Raji (cell line): Measurements from ENCODE around the gene TNFRSF18.

Experiments used
- POLR2A ChIP-seq: IDR thresholded peaks from 2 replicates; pipeline ENCODE4 v1.6.1; 2011; ENCODE audit warnings: low read depth, low read length, control low read depth; ENCODE audit not compliant: insufficient read depth

The TNFRSF18 gene

GRCh38 chr1:1164361-1164700, 42.1 kb downstream of the TNFRSF18 start:
- TF ChIP-seq POLR2A = no peak

GRCh38 chr1:1163538-1164070, 42.8 kb downstream of the TNFRSF18 start:
- no peak for TF ChIP-seq POLR2A

- TF ChIP-seq POLR2A = no peak
Measured at GRCh38 chr1:1162597-1163537, 43.5 kb downstream of the TNFRSF18 start.

GRCh38 chr1:1161683-1162079, 44.7 kb downstream of the TNFRSF18 start:
- TF ChIP-seq POLR2A = no peak

GRCh38 chr1:1161078-1161682, 45.2 kb downstream of the TNFRSF18 start:
- TF ChIP-seq POLR2A = no peak

- no peak for TF ChIP-seq POLR2A
Measured at GRCh38 chr1:1160281-1160930, 46.0 kb downstream of the TNFRSF18 start.

- TF ChIP-seq POLR2A = no peak
Measured at GRCh38 chr1:1157914-1158710, 48.3 kb downstream of the TNFRSF18 start.

- peak; percentile 56 for TF ChIP-seq POLR2A
Measured at GRCh38 chr1:1157426-1157913, 48.9 kb downstream of the TNFRSF18 start.

- TF ChIP-seq POLR2A = no peak
Measured at GRCh38 chr1:1157033-1157365, 49.4 kb downstream of the TNFRSF18 start.

- no peak for TF ChIP-seq POLR2A
Measured at GRCh38 chr1:1156140-1157032, 50.0 kb downstream of the TNFRSF18 start.

GRCh38 chr1:1155258-1155657, 51.1 kb downstream of the TNFRSF18 start:
- TF ChIP-seq POLR2A = no peak

GRCh38 chr1:1153874-1154273, 52.5 kb downstream of the TNFRSF18 start:
- TF ChIP-seq POLR2A = no peak
